Panc1 (cell line): ENCODE measurements around the gene SRSF5. TPM values are rescaled to one million over a fixed set of nuclear protein-coding genes. Genes with fewer than 3 reads are reported as not detected.
"Not testable (repeated sequence)": the region's sequence is repeated elsewhere in the genome, so short reads cannot be mapped to it uniquely, and the experiment has no call there.

ENCODE experiments used
- ATAC-seq: fragments of 200-7000 bp; cut with Tn5 transposase; 2 replicates; pipeline ENCODE4 v1.9.1; 2020; ENCODE audit warnings: mild to moderate bottlenecking, moderate library complexity
- BruUV-seq: library from RNA; stranded (reverse); fragments of 400-500 nt; replicated peaks from 2 replicates; lab custom pipeline; 2021; lab: Mats Ljungman, UMichigan
- CTCF ChIA-PET: fragments of 300-600 bp; sonication (Branson Sonifier 250); formaldehyde crosslinking; loops from one replicate; lab custom pipeline; 2022; ENCODE audit warnings: antibody characterized with exemption; lab: Charles Lee
- POLR2A ChIA-PET: fragments of 300-600 bp; sonication (Branson Sonifier 250); formaldehyde crosslinking; loops from one replicate; lab custom pipeline; 2022; ENCODE audit warnings: antibody characterized with exemption; lab: Charles Lee
- DNase-seq: peaks from one replicate; pipeline ENCODE4 v3.0.0-alpha.2; 2010; ENCODE audit warnings: low read depth, low spot score
- H3K27ac ChIP-seq: 2 replicates; pipeline ENCODE4 v1.5.1; 2011; ENCODE audit warnings: mild to moderate bottlenecking, low read length, inconsistent platforms
- H3K27me3 ChIP-seq: fragments of 200-500 bp; sonication (Bioruptor generic); 2 replicates; pipeline ENCODE4 v1.6.0; 2014; ENCODE audit warnings: low read length, inconsistent platforms; ENCODE audit not compliant: control insufficient read depth, insufficient read depth
- H3K36me3 ChIP-seq: fragments of 200-500 bp; sonication (Bioruptor generic); 2 replicates; pipeline ENCODE4 v1.5.1; 2014; ENCODE audit warnings: inconsistent platforms, mild to moderate bottlenecking, low read length, moderate library complexity; ENCODE audit not compliant: control insufficient read depth, insufficient read depth
- H3K4me1 ChIP-seq: 2 replicates; pipeline ENCODE4 v1.5.1; 2011; ENCODE audit warnings: inconsistent platforms, mild to moderate bottlenecking, low read length, moderate library complexity; ENCODE audit not compliant: control insufficient read depth, insufficient read depth
- H3K4me3 ChIP-seq, 2 experiments: 2 replicates each; pipeline ENCODE4 v1.5.1; 2011 to 2012; ENCODE audit warnings: low read depth in 2 of 2, low read length in 2 of 2, mild to moderate bottlenecking in 2 of 2, inconsistent platforms in 1 of 2, moderate library complexity in 1 of 2
- H3K9me3 ChIP-seq: fragments of 200-500 bp; sonication (Bioruptor generic); 2 replicates; pipeline ENCODE4 v1.5.1; 2014; ENCODE audit warnings: low read depth, mild to moderate bottlenecking, inconsistent platforms, low read length, moderate library complexity; ENCODE audit not compliant: control insufficient read depth, insufficient read depth
- POLR2AphosphoS5 ChIP-seq: IDR thresholded peaks from 2 replicates; pipeline ENCODE4 v1.6.1; 2012; ENCODE audit warnings: mild to moderate bottlenecking, low read depth, low read length, moderate library complexity
- REST ChIP-seq, 2 experiments: IDR thresholded peaks; 2 replicates each; pipeline ENCODE4 v1.6.1; 2011 to 2012; ENCODE audit warnings: low read depth in 2 of 2, control low read depth in 1 of 2, low read length in 1 of 2, mild to moderate bottlenecking in 1 of 2, moderate library complexity in 1 of 2; ENCODE audit not compliant: insufficient read depth in 1 of 2
- SIN3A ChIP-seq: IDR thresholded peaks from 2 replicates; pipeline ENCODE4 v1.6.1; 2012; ENCODE audit warnings: low read depth, mild to moderate bottlenecking, low read length, moderate library complexity, borderline replicate concordance; ENCODE audit not compliant: insufficient read depth
- TCF7L2 ChIP-seq: IDR thresholded peaks from 2 replicates; pipeline ENCODE4 v1.6.1; 2011; ENCODE audit warnings: mild to moderate bottlenecking, low read depth, low read length, inconsistent platforms
- in situ Hi-C: cut with HindIII; loops from 2 replicates; pipeline ENCODE4 v1.10.0; 2016; ENCODE audit warnings: low sequenced_read_pairs, low pct_unique_long_range_greater_than_20kb
- intact Hi-C: fragments of 100-400 bp; cut with micrococcal nuclease; formaldehyde crosslinking; loops from one replicate; pipeline ENCODE4 v1.10.0; 2022; ENCODE audit not compliant: unreplicated experiment
- total RNA-seq: library from RNA; stranded (reverse); gene quantifications from one replicate; pipeline ENCODE4 v1.2.1, GENCODE V29; 2021; ENCODE audit not compliant: unreplicated experiment
- TF ChIP-seq, protein P1 (sequence below): fragments of 450-650 bp; IDR thresholded peaks from 2 replicates; pipeline ENCODE4 v1.5.1; 2017; ENCODE audit warnings: mild to moderate bottlenecking

The SRSF5 gene
- total RNA-seq, 1 experiment from 2014 or later, result 154 TPM

- in situ Hi-C loops, result no loop called here
- no peak for ATAC-seq
- no TSS peak for BruUV-seq
Measured at GRCh38 chr14:69812711-69813110, 45.8 kb downstream of the SRSF5 start.

DNA sequence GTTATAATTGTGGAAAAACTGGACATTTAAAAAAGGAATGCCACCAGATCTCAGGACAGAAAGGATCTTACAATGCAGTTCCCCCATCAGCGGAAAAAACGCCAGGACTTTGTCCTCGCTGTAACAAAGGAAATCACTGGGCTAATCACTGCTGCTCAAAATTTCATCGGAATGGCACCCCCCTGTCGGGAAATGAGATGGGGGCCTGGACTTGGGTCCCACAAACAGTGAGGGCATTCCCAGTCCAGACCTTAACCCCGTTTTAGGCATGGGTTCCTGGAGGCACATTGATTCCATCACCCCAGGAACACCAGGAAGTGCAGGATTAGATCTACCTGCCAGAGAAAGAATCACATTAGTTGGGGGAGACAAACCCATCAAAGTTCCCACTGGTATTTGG, 46.4 kb downstream of the SRSF5 start:
- H3K36me3 ChIP-seq, H3K9me3 ChIP-seq, BruUV-seq, POLR2A ChIA-PET, ATAC-seq, in situ Hi-C loops, DNase-seq, CTCF ChIA-PET, H3K4me3 ChIP-seq, H3K27ac ChIP-seq, H3K4me1 ChIP-seq, H3K27me3 ChIP-seq: not testable (repeated sequence)
- intact Hi-C loops, result loop anchor here (10.0 kb wide), 1 partner anchor 501 kb away; no protein-coding TSS in a partner anchor

More at GRCh38 chr14:69812711-69813110, 45.8 kb downstream of the SRSF5 start:
- H3K9me3 ChIP-seq, result no peaks in the 10 kb centered on the region
- intact Hi-C loops, result loop anchor here (10.0 kb wide), 1 partner anchor 502 kb away; no protein-coding TSS in a partner anchor
- CTCF ChIA-PET, result no interaction called here
- H3K27me3 ChIP-seq, result no peaks in the 10 kb centered on the region
- H3K4me1 ChIP-seq, result no peaks in the 10 kb centered on the region
- TF ChIP-seq, protein P1, sequence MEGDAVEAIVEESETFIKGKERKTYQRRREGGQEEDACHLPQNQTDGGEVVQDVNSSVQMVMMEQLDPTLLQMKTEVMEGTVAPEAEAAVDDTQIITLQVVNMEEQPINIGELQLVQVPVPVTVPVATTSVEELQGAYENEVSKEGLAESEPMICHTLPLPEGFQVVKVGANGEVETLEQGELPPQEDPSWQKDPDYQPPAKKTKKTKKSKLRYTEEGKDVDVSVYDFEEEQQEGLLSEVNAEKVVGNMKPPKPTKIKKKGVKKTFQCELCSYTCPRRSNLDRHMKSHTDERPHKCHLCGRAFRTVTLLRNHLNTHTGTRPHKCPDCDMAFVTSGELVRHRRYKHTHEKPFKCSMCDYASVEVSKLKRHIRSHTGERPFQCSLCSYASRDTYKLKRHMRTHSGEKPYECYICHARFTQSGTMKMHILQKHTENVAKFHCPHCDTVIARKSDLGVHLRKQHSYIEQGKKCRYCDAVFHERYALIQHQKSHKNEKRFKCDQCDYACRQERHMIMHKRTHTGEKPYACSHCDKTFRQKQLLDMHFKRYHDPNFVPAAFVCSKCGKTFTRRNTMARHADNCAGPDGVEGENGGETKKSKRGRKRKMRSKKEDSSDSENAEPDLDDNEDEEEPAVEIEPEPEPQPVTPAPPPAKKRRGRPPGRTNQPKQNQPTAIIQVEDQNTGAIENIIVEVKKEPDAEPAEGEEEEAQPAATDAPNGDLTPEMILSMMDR, result peak; percentile 16; the same call in 1 of the 2 replicates
- no peak for TF ChIP-seq SIN3A
- no peak for TF ChIP-seq TCF7L2
- POLR2A ChIA-PET, result no interaction called here
- no peaks in the 10 kb centered on the region for H3K36me3 ChIP-seq
- H3K27ac ChIP-seq, result no peak overlapping the region
- DNase-seq, result no peak
- no peak overlapping the region for H3K4me3 ChIP-seq

DNA sequence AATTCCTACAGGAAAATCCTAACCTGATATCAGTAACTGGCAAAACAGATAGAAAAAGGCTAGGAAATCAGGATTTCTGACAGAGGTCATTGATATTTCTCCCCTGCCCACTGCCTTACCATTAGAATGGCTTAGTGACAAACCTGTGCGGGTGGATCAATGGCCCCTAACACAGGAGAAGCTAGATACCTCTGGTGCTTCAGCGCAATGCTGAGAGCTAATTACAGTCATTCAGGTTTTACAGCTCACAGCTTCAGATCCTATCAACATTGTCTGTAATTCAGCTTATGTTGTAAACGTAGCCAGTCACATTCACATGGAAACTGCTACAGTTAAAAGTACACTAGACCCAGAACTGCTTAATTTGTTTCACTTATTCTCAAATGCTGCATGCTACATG, 47.5 kb downstream of the SRSF5 start:
- Histone ChIP-seq H3K4me3 (no peak overlapping the region), H3K9me3 (no peaks in the 10 kb centered on the region), H3K4me1 (no peaks in the 10 kb centered on the region), H3K27me3 (no peaks in the 10 kb centered on the region), H3K27ac (no peak overlapping the region), H3K36me3 (no peaks in the 10 kb centered on the region)
- ChIA-PET CTCF (no interaction called here), POLR2A (no interaction called here)
- in situ Hi-C loops (no loop called here), intact Hi-C loops (loop anchor here (10.0 kb wide), 1 partner anchor 500 kb away; no protein-coding TSS in a partner anchor)
- DNase-seq, result no peak
- BruUV-seq, result no TSS peak
- TF ChIP-seq POLR2AphosphoS5 (no peak), TCF7L2 (no peak), SIN3A (no peak), REST (IDR thresholded peaks at IDR 0.05; ENCODE audit: insufficient read depth in 1 of 2, low read depth in 2 of 2, low read length in 1 of 2) (no peak)
- TF ChIP-seq, protein P1, result no peak
- ATAC-seq, result no peak
